A673 (cell line): ENCODE data around the gene VPS26C. TPM values are rescaled to one million over a fixed set of nuclear protein-coding genes. Genes with fewer than 3 reads are reported as not detected.
"Not testable (repeated sequence)": the region's sequence is repeated elsewhere in the genome, so short reads cannot be mapped to it uniquely, and the experiment has no call there.

Experiments used
- BruUV-seq: library from RNA; stranded (reverse); fragments of 400-500 nt; replicated peaks from 2 replicates; lab custom pipeline; 2021; lab: Mats Ljungman, UMichigan
- CTCF ChIA-PET: fragments of 300-600 bp; sonication (Branson Sonifier 250); formaldehyde crosslinking; loops from one replicate; lab custom pipeline; 2022; ENCODE audit warnings: antibody characterized with exemption; lab: Charles Lee
- POLR2A ChIA-PET: fragments of 300-600 bp; sonication (Branson Sonifier 250); formaldehyde crosslinking; loops from one replicate; lab custom pipeline; 2022; ENCODE audit warnings: antibody characterized with exemption; ENCODE audit not compliant: low non-redundant PET; lab: Charles Lee
- DNase-seq: peaks from one replicate; pipeline ENCODE4 v3.0.0-alpha.2; 2015; ENCODE audit warnings: low spot score
- H3K27ac ChIP-seq: fragments of 200-600 bp; sonication (generic); 2 replicates; pipeline ENCODE4 v1.5.1; 2016; ENCODE audit warnings: mixed run types, low read depth, mild to moderate bottlenecking, mixed read lengths, antibody characterized with exemption, low read length; ENCODE audit not compliant: poor library complexity, severe bottlenecking
- H3K27me3 ChIP-seq: fragments of 200-600 bp; sonication (generic); replicated peaks from 2 replicates; pipeline ENCODE4 v1.6.1; 2017; ENCODE audit warnings: mixed run types, low read depth, mild to moderate bottlenecking, mixed read lengths, antibody characterized with exemption, low read length; ENCODE audit not compliant: insufficient read depth, poor library complexity
- H3K36me3 ChIP-seq: fragments of 200-600 bp; sonication (generic); 2 replicates; pipeline ENCODE4 v1.6.1; 2016; ENCODE audit warnings: mixed run types, mild to moderate bottlenecking, mixed read lengths, antibody characterized with exemption, low read length; ENCODE audit not compliant: insufficient read depth, poor library complexity, severe bottlenecking
- H3K4me1 ChIP-seq: fragments of 200-600 bp; sonication (generic); 2 replicates; pipeline ENCODE4 v1.6.1; 2017; ENCODE audit warnings: mixed run types, mild to moderate bottlenecking, mixed read lengths, antibody characterized with exemption, low read length; ENCODE audit not compliant: insufficient read depth, poor library complexity, severe bottlenecking
- H3K4me3 ChIP-seq: fragments of 200-600 bp; sonication (generic); 2 replicates; pipeline ENCODE4 v1.5.1; 2016; ENCODE audit warnings: low read depth, mixed run types, mild to moderate bottlenecking, mixed read lengths, low read length; ENCODE audit not compliant: poor library complexity, severe bottlenecking
- H3K9me3 ChIP-seq: fragments of 200-600 bp; sonication (generic); 2 replicates; pipeline ENCODE4 v1.6.1; 2016; ENCODE audit warnings: mixed run types, low read depth, mild to moderate bottlenecking, mixed read lengths, antibody characterized with exemption, low read length; ENCODE audit not compliant: poor library complexity, severe bottlenecking
- CTCF ChIP-seq: fragments of 300-800, 200-600 bp; sonication (generic); conservative IDR thresholded peaks from 2 replicates; pipeline ENCODE4 v1.5.1; 2017; ENCODE audit warnings: low read depth, mild to moderate bottlenecking, antibody characterized with exemption, low read length, moderate library complexity, mixed read lengths
- EZH2 ChIP-seq: fragments of 200-600 bp; sonication (generic); IDR thresholded peaks from 2 replicates; pipeline ENCODE4 v1.6.1; 2017; ENCODE audit warnings: borderline replicate concordance, low read depth, mild to moderate bottlenecking, mixed read lengths, antibody characterized with exemption, low read length; ENCODE audit not compliant: poor library complexity, severe bottlenecking
- intact Hi-C: fragments of 100-400 bp; cut with micrococcal nuclease; formaldehyde crosslinking; loops from one replicate; pipeline ENCODE4 v1.10.0; 2022; ENCODE audit not compliant: unreplicated experiment
- total RNA-seq: library from RNA; stranded (reverse); gene quantifications from 2 replicates; pipeline ENCODE4 v1.2.3, GENCODE V29; 2021

Gene VPS26C
- total RNA-seq, 1 experiment from 2014 or later, result 45.3 TPM

- ChIA-PET POLR2A (no interaction called here), CTCF (no interaction called here)
- intact Hi-C loops, result no loop called here
- Histone ChIP-seq H3K36me3 (no peaks in the 10 kb centered on the region), H3K27me3 (no peaks in the 10 kb centered on the region), H3K9me3 (no peaks in the 10 kb centered on the region), H3K4me1 (peaks cover 6% of the 10 kb centered on the region), H3K27ac (no peak overlapping the region), H3K4me3 (no peak overlapping the region)
- no TSS peak for BruUV-seq
- no peak for DNase-seq
- no peak for TF ChIP-seq EZH2
Measured at GRCh38 chr21:37292041-37292440, 24.9 kb upstream of the VPS26C start.

GRCh38 chr21:37283191-37283710, 16.1 kb upstream of the VPS26C start:
- H3K27ac ChIP-seq, POLR2A ChIA-PET, BruUV-seq, CTCF ChIA-PET, H3K36me3 ChIP-seq, H3K9me3 ChIP-seq, H3K4me1 ChIP-seq, H3K27me3 ChIP-seq, H3K4me3 ChIP-seq, intact Hi-C loops, DNase-seq: not testable (repeated sequence)

- CTCF ChIA-PET, POLR2A ChIA-PET, H3K4me3 ChIP-seq, H3K9me3 ChIP-seq, H3K27me3 ChIP-seq, H3K27ac ChIP-seq, intact Hi-C loops, H3K36me3 ChIP-seq, BruUV-seq, H3K4me1 ChIP-seq, DNase-seq: not testable (repeated sequence)
Measured at GRCh38 chr21:37282602-37283001, 15.5 kb upstream of the VPS26C start.

- POLR2A ChIA-PET, result no interaction called here
- BruUV-seq, result no TSS peak
- DNase-seq, result peak; percentile 49
- H3K4me1 ChIP-seq, result no peaks in the 10 kb centered on the region
- H3K36me3 ChIP-seq, result no peaks in the 10 kb centered on the region
- H3K9me3 ChIP-seq, result no peaks in the 10 kb centered on the region
- no peak overlapping the region for H3K27ac ChIP-seq
- TF ChIP-seq EZH2 (no peak), CTCF (no peak)
- intact Hi-C loops, result no loop called here
- H3K27me3 ChIP-seq, result no peaks in the 10 kb centered on the region
- CTCF ChIA-PET, result no interaction called here
- no peak overlapping the region for H3K4me3 ChIP-seq
Measured at GRCh38 chr21:37281993-37282392, 14.9 kb upstream of the VPS26C start.

GRCh38 chr21:37281579-37281978, 14.4 kb upstream of the VPS26C start:
- Histone ChIP-seq H3K27ac (no peak overlapping the region), H3K4me3 (no peak overlapping the region), H3K9me3 (no peaks in the 10 kb centered on the region), H3K27me3 (no peaks in the 10 kb centered on the region), H3K4me1 (no peaks in the 10 kb centered on the region), H3K36me3 (no peaks in the 10 kb centered on the region)
- POLR2A ChIA-PET, result no interaction called here
- TF ChIP-seq EZH2 (no peak), CTCF (no peak)
- no TSS peak for BruUV-seq
- CTCF ChIA-PET, result no interaction called here
- no peak for DNase-seq
- intact Hi-C loops, result no loop called here

- H3K27me3 ChIP-seq, POLR2A ChIA-PET, H3K4me1 ChIP-seq, H3K27ac ChIP-seq, H3K36me3 ChIP-seq, H3K9me3 ChIP-seq, DNase-seq, BruUV-seq, CTCF ChIA-PET, H3K4me3 ChIP-seq, intact Hi-C loops: not testable (repeated sequence)
Measured at GRCh38 chr21:37279271-37279670, 12.1 kb upstream of the VPS26C start.
